Activated effector memory CD4-positive, alpha-beta T cell treated with anti-CD3 and anti-CD28 coated beads, Interleukin-2, amount 50 U/mL, for 16 hours (primary cell): ENCODE results near the gene ABCB8.

ENCODE experiments used
- DNase-seq: peaks from one replicate; pipeline ENCODE4 v3.0.0-alpha.2; 2020

ABCB8 gene

DNA sequence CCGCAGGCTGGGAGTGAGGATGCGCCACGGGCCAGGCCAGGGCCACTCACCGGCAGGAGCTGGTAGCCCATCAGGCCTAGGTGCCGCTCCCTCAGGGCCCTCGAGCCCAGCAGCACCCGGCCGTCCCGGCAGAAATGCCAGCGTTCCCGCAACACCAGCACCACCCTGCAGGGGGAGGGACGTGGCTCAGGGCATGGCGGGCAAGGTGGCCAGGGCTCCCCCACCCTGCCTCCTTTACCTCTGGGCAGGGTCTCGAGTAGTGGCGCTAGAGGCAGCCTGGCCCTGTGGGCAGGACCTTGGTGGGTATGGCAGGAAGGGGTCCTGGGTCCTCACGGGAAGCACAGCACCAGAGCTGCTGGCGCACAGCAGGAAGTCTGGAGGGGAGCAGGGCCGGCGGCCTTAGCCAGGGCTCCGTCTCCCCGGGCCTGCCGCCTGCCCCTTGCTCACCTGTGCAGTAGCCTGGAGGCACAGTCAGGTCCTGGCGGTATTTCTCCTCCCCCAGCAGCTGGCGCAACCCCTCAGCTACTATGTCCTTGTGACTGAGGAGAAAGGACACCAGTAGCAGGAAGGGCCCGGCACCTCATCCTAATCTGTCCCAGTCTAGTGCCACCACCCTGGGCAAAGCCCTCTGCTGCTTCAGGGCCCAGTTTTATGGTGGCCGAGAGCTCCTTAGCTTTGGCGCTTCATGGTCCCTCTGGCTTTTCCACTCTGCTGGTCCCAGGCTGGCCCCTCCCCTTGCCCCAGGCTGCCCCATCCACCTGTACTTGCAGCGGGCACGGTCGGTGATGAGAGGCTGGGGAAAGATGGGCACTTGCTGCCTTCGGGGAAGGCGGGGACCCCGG, 48.8 kb downstream of the ABCB8 start:
- peak; percentile 68 for DNase-seq

DNA sequence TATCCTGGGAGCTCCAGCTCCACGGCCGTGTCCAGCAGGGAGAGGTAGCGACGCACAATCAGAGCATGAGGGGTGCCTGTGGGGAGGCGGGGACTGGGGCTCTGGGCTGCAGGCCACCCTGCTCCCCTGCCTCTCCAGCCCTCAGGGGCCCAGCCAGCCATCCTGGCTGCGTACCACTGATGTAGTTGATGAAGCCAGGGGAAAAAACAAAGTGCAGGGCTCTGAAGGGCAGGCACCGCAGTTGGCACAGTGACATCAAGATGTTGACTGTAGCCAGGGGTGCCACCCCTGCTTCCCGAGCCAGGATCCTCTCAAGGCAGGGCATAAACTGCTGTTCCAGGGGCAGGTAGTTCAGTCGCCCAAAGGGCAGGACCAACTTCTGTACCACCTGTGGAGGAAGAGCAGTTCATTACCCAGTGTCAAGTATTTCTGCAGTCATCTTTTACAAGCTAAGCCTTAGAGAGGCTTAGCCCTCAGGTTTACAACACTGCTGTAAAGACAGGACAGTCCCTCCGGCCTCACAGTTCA, 49.5 kb downstream of the ABCB8 start:
- no peak for DNase-seq

DNA sequence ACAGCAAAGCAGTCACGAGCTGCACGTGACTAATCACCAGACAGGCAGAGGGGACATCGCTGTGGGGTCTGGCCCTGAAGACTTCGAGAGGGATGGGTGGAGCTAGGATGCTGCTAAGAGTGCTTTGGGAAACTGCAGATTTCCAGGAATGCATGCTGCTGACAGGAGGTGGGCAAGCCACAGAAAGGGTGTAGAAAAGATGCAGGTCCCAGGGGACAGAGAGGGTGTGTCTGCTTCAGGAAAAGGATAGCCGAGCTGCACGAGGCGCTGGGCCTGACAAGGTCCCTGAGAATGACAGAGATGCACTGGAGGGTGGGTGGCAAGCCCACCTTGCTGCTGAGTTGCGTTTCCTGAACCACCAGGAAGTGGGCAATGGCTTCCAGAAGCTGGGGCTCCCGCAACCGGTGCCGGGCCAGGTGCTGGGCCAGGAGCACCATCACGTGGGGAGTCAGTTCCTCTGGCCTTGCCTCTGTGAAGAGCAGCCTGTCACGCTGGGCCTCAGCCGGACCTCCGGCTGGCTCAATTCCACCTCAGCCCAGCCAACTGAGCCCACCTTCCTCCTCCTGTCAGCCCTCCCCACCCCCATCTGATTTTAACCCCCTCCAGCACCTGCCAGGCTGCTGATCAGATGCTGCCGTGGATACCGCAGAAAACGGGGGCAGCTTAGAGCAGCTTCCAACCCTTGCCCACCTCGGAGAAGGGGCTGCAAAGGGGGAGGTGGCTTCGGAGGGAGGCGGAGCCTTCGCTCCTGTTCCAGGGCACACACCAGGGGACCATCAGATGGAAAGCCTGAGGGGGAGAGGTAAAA, 50.2 kb downstream of the ABCB8 start:
- DNase-seq: no peak

DNA sequence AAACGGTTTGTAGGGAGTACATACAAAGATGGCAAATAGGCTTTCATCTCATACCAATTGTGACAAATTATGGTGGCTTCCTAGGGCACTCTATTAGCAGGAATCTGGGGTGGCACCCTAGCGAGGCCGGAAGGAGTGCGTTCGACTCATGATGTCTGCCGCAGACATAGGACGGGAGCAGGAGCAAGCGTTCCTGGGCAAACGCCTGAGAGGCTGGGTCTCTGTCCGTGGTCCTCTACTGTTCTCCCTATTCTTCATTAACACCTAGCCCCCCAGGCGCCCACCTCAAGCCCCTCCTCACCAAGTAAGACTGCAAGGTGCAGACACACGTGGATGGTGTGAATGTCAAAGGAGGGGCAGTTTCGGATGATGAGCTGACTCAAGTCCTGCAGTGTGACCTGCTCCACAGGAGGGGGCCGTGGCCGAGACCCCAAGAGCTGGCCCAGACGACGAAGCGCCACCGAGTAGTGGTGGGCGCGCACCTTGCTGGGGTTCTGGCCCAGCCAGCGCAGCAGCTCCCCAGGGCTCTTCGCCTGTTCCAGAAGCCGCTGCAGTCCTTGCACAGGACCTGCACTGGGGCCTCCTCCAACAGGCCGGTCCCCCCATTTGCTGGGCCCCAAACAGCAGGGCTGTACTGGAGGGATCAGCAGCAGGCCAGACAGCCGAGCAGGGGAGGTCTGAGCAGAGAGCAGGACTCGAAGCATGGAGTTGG, 51.1 kb downstream of the ABCB8 start:
- DNase-seq: no peak

DNA sequence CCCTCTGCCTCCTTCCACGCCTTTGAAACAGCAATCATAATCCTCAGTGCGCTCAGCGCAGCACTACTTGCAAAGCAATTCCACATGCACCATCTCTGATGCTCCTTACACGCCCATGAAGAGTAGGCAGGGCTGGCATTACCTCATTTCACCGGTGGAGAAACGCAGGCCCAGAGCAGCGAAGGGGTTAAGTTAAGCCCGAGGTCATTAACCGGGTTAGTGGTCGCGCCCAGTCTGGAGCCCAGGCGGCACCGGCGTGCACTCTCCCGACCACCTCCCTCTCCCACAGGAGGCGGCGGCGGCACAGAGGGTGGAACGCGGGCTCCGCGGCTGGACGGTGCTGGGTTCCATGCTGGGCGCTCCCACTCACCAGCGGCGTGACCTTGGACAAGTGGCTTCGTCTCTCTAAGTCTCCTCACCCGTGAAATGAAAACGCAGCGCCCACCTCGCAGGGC, 51.8 kb downstream of the ABCB8 start:
- no peak for DNase-seq

DNA sequence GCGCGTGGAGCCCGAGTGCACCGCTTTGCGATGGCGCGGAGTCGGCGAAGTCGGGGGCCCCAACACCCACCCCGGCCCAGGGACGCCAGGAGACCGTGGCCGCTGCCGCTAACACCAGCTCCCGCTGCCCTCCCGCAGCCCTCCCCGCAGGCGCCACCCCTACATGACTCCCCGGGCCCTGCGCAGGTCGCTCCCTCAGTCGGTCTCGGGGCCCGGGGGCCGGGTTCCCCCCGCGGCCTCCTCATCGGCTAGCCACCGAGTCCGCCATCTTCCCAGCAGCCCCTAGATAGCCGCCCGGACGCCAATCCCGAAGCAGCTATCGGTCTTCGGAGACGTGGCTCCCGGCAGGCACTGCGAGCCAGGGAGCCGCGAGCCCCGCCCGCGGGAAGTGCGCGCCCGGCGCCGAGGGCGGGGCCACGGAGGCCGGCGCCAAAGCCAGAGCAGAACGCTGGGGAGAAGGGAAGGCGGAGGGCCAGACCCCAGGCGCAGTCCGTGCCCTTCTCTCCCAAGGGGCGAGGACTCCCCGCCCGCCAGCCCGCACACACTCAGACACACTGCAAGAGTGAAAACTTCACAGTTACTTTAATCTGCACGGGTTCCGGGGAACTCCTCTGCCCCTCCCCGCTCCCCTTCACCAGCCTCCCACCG, 52.4 kb downstream of the ABCB8 start, which contains the start of gene FASTK:
Gene FASTK, minus strand, starts transcription at position 288 of the 648 bp plus-strand sequence. Its CDS starts 43 bp downstream, at position 245.
- DNase-seq: peak; percentile 96

DNA sequence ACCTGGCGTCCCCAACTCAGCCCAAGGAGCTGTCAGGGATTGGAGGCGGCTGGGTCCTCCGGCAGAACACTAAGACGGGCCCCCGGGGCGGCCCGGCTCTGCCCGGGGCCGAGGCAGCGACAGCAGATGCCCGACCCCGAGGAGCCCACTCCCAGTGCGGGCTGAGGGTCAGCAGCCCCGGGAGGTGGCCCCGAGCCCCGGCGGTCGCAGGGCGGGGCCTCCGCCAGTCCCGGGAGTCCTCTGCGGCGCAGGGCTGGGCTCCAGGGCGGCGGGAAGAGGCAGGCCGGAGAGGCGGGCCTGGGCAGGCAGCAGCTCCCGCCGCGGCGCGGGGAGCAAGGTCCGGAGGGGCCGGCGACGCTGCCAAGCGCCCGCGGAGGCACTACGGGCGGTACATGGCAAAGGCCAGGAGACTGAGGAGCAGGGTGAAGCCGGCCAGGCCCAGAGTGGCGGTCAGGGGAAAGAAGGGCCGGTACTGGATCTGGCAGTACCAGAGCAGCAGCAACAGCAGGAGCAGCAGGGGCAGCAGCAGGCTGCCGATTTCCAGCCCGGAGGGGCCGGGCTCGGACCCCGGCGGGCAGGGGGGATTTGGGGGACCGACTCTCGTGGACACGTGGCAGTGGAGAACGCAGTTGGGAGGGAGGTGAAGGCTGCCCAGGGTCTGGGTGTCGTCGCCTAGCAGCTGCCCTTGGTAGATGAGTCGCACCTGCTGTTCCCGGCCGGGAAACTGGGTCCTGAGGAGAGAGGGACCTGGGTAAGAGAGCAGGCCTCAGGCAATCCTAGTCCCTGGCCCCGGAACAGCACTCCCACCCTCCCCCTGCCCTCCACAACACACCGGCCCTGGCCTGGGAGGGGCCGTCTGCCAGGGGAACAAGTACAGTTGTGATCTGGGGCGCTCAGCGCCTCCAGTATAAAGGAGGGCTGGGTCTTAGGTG, 53.2 kb downstream of the ABCB8 start:
- no peak for DNase-seq

DNA sequence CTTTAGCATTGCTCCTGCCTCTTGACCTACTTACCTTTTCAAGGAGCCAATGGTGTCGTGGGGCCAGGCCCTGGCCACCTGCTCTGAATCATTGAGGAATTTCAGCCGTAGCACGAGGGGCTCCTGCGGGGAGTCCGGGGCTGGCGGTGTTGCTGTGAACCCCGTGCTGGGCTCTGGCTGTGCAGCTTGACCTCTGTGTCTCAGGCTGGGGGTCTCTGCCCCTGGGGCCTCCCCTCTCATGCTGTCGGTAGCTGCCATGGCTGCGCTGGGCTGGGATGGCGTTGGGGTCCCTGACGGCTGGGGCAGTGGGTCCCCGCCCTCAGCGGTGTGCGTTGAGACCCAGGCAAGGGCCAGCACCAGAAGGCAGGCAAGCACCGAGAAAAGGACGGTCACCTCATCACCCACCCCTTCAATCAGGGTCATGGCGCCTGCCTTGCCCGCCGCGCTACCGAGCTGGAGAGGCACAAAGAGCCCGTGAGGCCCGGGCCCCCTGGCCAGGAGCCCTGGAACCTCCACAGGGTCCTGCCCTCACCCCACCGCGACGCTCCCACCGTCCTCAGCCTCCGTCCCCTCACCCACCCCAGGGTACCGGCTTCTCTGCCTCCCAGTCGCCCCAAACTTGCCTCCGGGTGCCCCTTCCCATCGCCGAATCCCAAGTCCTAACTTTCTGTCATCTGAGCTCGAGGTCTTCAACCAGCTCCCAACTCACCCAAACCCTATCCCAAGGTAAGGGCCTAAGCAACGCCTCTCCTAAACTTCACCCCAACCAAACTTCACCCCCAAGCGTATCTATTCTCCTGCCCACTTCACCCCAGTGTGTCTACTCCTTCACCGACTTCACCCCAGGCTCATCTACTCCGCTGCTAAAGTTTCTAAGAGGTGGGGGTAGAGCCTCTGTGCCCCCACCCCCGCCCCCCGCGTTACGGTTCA, 54.2 kb downstream of the ABCB8 start:
- no peak for DNase-seq

DNA sequence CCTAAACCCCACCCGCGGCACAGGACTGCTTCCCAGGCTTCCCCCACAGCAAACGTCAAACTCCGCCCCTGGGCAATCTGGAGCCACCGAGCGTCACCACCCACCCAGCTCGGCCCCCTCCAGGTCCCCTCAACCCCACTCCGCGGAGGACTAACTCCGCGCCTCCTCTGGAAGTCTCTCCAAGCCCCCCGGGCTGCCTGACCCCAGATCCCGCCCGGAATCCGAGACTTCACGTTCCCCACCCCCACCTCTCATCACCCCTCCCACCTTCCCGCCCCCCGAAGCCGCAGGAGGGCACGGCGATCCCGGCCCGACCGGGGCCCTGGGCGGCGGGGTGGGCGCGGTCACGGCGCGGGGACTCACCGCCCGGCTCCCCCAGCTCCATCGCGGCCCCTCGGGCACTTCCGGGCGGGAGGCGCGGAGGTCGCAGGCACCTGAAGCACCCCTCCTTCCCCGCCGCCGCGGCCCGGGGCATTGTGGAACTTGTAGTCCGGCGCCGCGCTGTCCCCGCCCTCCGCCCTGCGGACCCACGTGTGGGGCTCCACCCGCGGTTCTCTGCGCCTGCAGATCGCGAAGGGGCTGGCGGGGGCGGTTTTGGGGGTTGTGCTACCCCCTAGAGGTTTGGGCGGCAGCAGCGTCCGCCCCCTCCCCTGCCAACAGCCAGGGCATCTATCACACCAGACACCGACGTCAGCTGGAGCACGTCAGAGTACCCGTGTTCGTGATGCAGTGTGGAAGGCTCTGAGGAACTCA, 55.0 kb downstream of the ABCB8 start, which contains the start of gene TMUB1:
Gene TMUB1, minus strand, starts transcription at position 423 of the 753 bp plus-strand sequence. CDS start 930 bp downstream, outside the sequence.
- DNase-seq: peak; percentile 95

DNA sequence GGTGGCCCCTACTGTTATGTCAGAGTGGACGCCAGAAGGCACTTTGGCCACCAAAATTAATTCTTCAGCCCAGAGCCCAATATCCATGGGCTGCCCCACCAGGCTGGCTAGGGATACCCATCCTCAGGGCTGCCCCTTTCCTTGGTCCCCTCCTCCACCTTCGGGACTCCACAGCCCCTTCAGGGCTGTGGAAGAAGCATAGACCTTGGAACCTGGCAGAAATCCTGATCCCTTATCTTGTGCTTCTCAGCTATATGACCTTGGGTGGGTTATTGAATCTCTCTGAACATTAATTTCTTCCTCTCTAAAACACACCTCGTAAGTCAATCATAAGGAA, 55.5 kb downstream of the ABCB8 start:
- no peak for DNase-seq

DNA sequence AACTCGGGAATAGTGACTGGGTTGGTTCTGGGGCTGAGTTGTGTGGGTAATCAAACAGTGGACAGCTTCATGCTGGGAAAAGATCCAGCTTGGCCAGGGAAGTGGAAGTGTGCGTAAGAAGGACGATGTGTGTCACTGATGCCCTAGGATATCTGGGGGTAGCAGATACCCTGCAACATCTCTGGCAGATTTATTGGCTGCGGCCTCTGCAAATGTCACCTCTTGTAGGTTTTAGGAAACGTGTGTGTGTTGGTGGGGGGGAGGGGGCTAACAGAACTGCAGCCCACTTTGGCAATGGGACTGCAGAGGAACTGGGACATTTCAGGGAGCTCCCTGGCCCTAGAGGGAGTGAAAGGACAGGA, 57.1 kb downstream of the ABCB8 start:
- DNase-seq: no peak

DNA sequence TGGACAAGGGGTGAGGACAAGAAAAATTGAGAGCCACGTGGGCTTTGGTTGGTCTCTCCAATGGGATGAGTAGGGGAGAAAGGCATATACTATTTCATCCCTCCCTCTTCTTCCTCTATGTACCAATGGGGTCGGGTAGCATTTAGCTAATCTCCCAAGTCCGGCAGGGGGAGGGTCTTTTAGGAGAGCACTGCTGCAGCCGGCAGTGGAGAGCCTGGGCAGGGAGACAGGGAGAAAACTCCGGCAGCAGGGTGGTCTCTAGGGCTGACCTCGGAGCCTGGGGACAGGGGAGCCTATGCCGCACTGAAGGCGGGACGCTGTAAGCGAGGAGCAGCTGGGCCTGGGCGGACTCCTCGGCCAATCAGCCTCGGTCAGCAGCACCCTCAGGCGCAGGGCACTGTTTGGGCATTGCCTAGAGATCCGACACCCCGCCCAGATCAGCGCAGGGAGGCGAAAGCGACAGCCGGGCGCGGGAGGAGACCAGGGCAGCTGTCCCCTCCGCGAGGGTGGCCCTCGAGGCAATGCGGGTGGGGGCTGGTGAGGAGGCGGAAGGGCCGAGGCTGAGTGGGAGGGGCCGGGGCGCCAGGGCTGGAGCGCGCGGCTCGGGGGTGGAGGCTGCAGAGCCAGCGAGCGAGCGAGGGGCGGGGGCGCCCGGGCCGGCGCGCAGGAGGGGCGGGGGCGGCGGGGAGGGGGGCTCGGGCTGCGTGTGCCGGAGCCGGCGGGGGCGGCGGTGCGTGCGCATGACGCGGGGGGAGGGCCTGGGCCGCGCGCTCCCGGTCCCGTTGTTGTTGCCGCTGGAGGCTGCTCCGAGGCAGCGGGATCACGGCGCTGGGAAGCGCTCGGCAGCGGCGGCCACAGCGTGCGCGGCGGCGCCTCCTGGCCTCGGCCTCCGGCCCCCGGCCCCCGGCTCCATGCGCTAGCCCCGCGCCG, 57.7 kb downstream of the ABCB8 start, which contains the start of gene AGAP3:
Gene AGAP3, plus strand, starts transcription at position 785 of the 930 bp plus-strand sequence. CDS start 267 bp downstream, outside the sequence.
- DNase-seq: peak; percentile 86

DNA sequence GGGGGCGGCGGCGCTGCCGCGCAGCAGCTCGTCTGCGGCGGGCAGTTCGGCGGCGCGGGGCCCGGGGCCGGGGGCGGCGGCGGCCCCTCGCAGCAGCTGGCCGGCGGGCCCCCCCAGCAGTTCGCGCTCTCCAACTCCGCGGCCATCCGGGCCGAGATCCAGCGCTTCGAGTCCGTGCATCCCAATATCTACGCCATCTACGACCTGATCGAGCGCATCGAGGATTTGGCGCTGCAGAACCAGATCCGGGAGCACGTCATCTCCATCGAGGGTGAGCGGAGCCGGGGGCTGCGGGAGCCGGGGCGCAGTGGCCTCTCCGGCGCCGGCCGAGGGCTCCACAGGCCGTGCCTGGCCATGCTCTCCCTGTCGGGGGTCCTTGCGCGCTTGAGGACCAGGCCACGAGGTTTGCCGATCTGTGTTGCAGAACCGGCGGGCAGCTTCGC, 58.6 kb downstream of the ABCB8 start:
- DNase-seq: no peak

DNA sequence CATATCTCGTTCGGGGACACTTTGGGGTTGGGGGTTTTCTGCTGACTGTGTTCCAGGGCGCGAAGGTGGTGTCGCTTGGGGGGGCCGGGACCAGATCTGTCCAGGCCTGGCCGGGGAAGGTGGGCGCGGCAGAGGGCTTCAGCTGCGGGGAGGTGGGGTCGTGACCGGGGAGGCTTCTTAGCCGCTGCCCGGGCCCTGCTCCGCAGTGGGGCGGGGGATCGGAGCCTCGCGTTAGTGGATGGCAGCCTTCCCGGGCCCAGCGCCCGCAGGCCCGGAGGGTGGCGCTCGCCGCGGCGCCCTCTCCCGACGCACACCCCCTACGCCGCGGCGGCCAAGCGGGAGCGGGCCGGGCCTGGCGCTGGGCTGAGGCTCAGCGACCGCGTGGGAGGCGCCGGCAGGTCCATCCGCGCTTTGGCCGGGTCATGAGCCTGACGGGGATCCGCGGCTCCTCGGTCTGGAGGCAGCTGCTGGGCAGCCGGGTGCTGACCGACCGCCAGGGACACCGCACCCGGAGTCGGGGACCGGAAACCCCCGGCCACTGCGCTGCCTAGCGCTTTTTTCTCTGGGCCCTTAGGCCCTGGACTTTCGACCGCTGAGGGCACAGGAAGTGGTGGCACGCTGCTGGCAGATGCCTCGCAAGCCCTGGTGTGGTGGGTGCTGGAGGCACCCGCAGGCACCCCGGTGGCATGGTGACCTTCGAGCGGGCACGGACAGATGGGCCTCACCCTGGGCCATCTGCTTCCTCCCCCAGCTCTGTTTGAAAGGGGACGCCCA, 59.2 kb downstream of the ABCB8 start:
- peak; percentile 75 for DNase-seq

DNA sequence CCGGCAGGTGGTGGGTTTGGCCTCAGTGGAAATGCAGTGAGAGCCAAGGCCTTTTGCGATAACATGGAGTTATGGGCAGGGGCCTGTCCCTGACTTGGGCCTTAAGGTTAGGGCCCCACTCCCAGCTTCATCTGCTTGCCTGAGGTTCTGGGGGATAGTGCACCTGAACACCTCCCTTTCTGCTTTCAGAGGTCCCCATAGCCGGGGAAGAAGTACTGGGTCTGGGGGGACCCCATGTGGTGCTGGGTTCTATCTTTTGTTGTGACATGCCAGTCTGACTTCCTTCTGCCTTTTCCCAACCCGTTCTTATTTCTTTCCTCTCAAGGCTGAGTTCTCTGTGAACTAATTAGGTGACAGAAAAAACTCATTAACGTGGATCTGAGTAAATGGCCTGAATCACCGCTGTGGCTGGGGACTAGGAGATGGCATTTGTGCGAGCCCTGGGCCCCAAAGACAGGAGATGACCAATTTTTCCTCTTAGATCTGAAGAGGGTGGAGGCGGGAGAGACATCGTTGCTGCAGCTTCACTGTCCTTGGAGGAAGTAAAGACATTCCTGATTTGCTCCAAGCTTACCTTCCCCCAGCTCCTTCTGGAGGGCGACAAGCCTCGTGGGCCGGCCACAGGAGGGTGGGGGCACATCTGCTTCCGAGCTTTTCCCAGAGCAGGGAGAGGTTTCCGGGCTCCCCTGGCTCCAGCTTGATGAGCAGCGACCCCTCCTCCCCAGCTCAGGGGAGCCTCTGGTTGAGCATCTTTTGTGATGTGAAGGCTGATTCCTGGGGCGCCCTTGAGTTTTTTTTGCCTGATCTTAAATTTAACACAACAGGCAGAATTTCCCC, 60.0 kb downstream of the ABCB8 start:
- no peak for DNase-seq
